IgD-negative memory B cell (primary cell): ENCODE measurements around the gene CDCA8. TPM values are rescaled to one million over a fixed set of nuclear protein-coding genes. Genes with fewer than 3 reads are reported as not detected.

Experiments
- H3K27ac Mint-ChIP-seq, 3 donors: one replicate each; pipeline ENCODE4 v1.8.0; 2020 to 2022; ENCODE audit warnings: mild to moderate bottlenecking in 3 of 3, mixed read lengths in 3 of 3, moderate library complexity in 1 of 3
- H3K27me3 Mint-ChIP-seq: one replicate; pipeline ENCODE4 v1.8.0; 2021; ENCODE audit warnings: mixed read lengths
- H3K36me3 Mint-ChIP-seq: one replicate; pipeline ENCODE4 v1.8.0; 2020; ENCODE audit warnings: mild to moderate bottlenecking, mixed read lengths
- H3K4me1 Mint-ChIP-seq, 3 donors: one replicate each; pipeline ENCODE4 v1.8.0; 2020 to 2022; ENCODE audit warnings: mixed read lengths in 3 of 3, mild to moderate bottlenecking in 1 of 3
- H3K4me3 Mint-ChIP-seq, 4 donors: one replicate each; pipeline ENCODE4 v1.8.0; 2020 to 2022; ENCODE audit warnings: mild to moderate bottlenecking in 4 of 4, mixed read lengths in 4 of 4, moderate library complexity in 3 of 4
- H3K9me3 Mint-ChIP-seq, 3 donors: one replicate each; pipeline ENCODE4 v1.8.0; 2020 to 2021; ENCODE audit warnings: mixed read lengths in 3 of 3, mild to moderate bottlenecking in 1 of 3
- polyA plus RNA-seq: library from polyadenylated mRNA; unstranded; fragments of 300-500 nt; fragmentation: Illumina TruSeq; gene quantifications from one replicate; pipeline ENCODE4 v1.2.3, GENCODE V29; 2021

CDCA8 gene
- polyA plus RNA-seq, 1 donor from 2014 or later, result 1.4 TPM

GRCh38 chr1:37718181-37718900 is 26.0 kb downstream of the CDCA8 start:
- peak overlapping the region in 1 of 3 donors; percentile 53 for H3K27ac Mint-ChIP-seq
- H3K27me3 Mint-ChIP-seq, result peaks cover 3% of the 10 kb centered on the region
- H3K9me3 Mint-ChIP-seq, result no peaks in the 10 kb centered on the region
- no peak overlapping the region for H3K4me3 Mint-ChIP-seq
- H3K4me1 Mint-ChIP-seq, result no peaks in the 10 kb centered on the region
- no peaks in the 10 kb centered on the region for H3K36me3 Mint-ChIP-seq

- no peak overlapping the region for H3K4me3 Mint-ChIP-seq
- H3K27ac Mint-ChIP-seq, result peak overlapping the region in 1 of 3 donors; percentile 53
- H3K27me3 Mint-ChIP-seq, result peaks cover 3% of the 10 kb centered on the region
- H3K4me1 Mint-ChIP-seq, result no peaks in the 10 kb centered on the region
- no peaks in the 10 kb centered on the region for H3K9me3 Mint-ChIP-seq
- H3K36me3 Mint-ChIP-seq, result no peaks in the 10 kb centered on the region
These were observed 26.7 kb downstream of the CDCA8 start for GRCh38 chr1:37718901-37719571.

GRCh38 chr1:37719572-37720195 is 27.4 kb downstream of the CDCA8 start:
- Mint-ChIP-seq H3K4me1 (no peaks in the 10 kb centered on the region), H3K36me3 (peaks cover 2% of the 10 kb centered on the region), H3K9me3 (no peaks in the 10 kb centered on the region), H3K27ac (no peak overlapping the region), H3K4me3 (no peak overlapping the region), H3K27me3 (peaks cover 3% of the 10 kb centered on the region)

GRCh38 chr1:37720231-37721130 is 28.2 kb downstream of the CDCA8 start:
- H3K27ac Mint-ChIP-seq, result no peak overlapping the region
- H3K4me1 Mint-ChIP-seq, result peaks cover 0 to 2% (median 0%) of the 10 kb centered on the region in 3 donors
- no peak overlapping the region for H3K4me3 Mint-ChIP-seq
- peaks cover 0 to 2% (median 0%) of the 10 kb centered on the region in 3 donors for H3K9me3 Mint-ChIP-seq
- H3K27me3 Mint-ChIP-seq, result peaks cover 3% of the 10 kb centered on the region
- peaks cover 6% of the 10 kb centered on the region for H3K36me3 Mint-ChIP-seq

GRCh38 chr1:37721565-37721964 is 29.2 kb downstream of the CDCA8 start:
- H3K9me3 Mint-ChIP-seq, result peaks cover 0 to 2% (median 0%) of the 10 kb centered on the region in 3 donors
- H3K4me3 Mint-ChIP-seq, result no peak overlapping the region
- peaks cover 6% of the 10 kb centered on the region for H3K36me3 Mint-ChIP-seq
- H3K27ac Mint-ChIP-seq, result no peak overlapping the region
- H3K27me3 Mint-ChIP-seq, result peaks cover 3% of the 10 kb centered on the region
- H3K4me1 Mint-ChIP-seq, result peaks cover 0 to 2% (median 0%) of the 10 kb centered on the region in 3 donors

- Mint-ChIP-seq H3K4me3 (no peak overlapping the region), H3K27me3 (peaks cover 3% of the 10 kb centered on the region), H3K36me3 (peaks cover 6% of the 10 kb centered on the region), H3K9me3 (peaks cover 0 to 2% (median 0%) of the 10 kb centered on the region in 3 donors), H3K27ac (no peak overlapping the region), H3K4me1 (peaks cover 0 to 2% (median 0%) of the 10 kb centered on the region in 3 donors)
These were observed 30.1 kb downstream of the CDCA8 start for GRCh38 chr1:37722181-37723071.

GRCh38 chr1:37723072-37723389 is 30.7 kb downstream of the CDCA8 start:
- H3K27ac Mint-ChIP-seq, result no peak overlapping the region
- H3K4me3 Mint-ChIP-seq, result no peak overlapping the region
- H3K27me3 Mint-ChIP-seq, result peaks cover 3% of the 10 kb centered on the region
- peaks cover 0 to 2% (median 0%) of the 10 kb centered on the region in 3 donors for H3K4me1 Mint-ChIP-seq
- peaks cover 0 to 2% (median 0%) of the 10 kb centered on the region in 3 donors for H3K9me3 Mint-ChIP-seq
- H3K36me3 Mint-ChIP-seq, result peaks cover 6% of the 10 kb centered on the region

- Mint-ChIP-seq H3K9me3 (peaks cover 0 to 2% (median 0%) of the 10 kb centered on the region in 3 donors), H3K27ac (no peak overlapping the region), H3K36me3 (peaks cover 7% of the 10 kb centered on the region), H3K4me3 (no peak overlapping the region), H3K27me3 (peaks cover 3% of the 10 kb centered on the region), H3K4me1 (peaks cover 0 to 2% (median 0%) of the 10 kb centered on the region in 3 donors)
These were observed 31.2 kb downstream of the CDCA8 start for GRCh38 chr1:37723390-37724078.

GRCh38 chr1:37724575-37724974 is 32.3 kb downstream of the CDCA8 start:
- peaks cover 0 to 2% (median 0%) of the 10 kb centered on the region in 3 donors for H3K9me3 Mint-ChIP-seq
- no peak overlapping the region for H3K4me3 Mint-ChIP-seq
- peaks cover 7% of the 10 kb centered on the region for H3K36me3 Mint-ChIP-seq
- peak overlapping the region in 1 of 3 donors; percentile 84 for H3K27ac Mint-ChIP-seq
- H3K27me3 Mint-ChIP-seq, result no peaks in the 10 kb centered on the region
- H3K4me1 Mint-ChIP-seq, result peaks cover 0 to 2% (median 0%) of the 10 kb centered on the region in 3 donors

GRCh38 chr1:37725851-37726613 is 33.7 kb downstream of the CDCA8 start:
- Mint-ChIP-seq H3K27me3 (peaks cover 3% of the 10 kb centered on the region), H3K27ac (no peak overlapping the region), H3K9me3 (peaks cover 0 to 2% (median 0%) of the 10 kb centered on the region in 3 donors), H3K4me1 (peaks cover 0 to 2% (median 0%) of the 10 kb centered on the region in 3 donors), H3K4me3 (no peak overlapping the region), H3K36me3 (peaks cover 7% of the 10 kb centered on the region)

GRCh38 chr1:37726751-37727585 is 34.7 kb downstream of the CDCA8 start:
- H3K9me3 Mint-ChIP-seq, result peaks cover 0 to 2% (median 0%) of the 10 kb centered on the region in 3 donors
- H3K4me1 Mint-ChIP-seq, result peaks cover 0 to 2% (median 0%) of the 10 kb centered on the region in 3 donors
- H3K27me3 Mint-ChIP-seq, result peaks cover 6% of the 10 kb centered on the region
- peaks cover 7% of the 10 kb centered on the region for H3K36me3 Mint-ChIP-seq
- H3K27ac Mint-ChIP-seq, result no peak overlapping the region
- no peak overlapping the region for H3K4me3 Mint-ChIP-seq

GRCh38 chr1:37728416-37728815 is 36.1 kb downstream of the CDCA8 start:
- H3K9me3 Mint-ChIP-seq, result peaks cover 0 to 2% (median 0%) of the 10 kb centered on the region in 3 donors
- H3K36me3 Mint-ChIP-seq, result peaks cover 7% of the 10 kb centered on the region
- peaks cover 12% of the 10 kb centered on the region for H3K27me3 Mint-ChIP-seq
- H3K27ac Mint-ChIP-seq, result no peak overlapping the region
- H3K4me1 Mint-ChIP-seq, result peaks cover 0 to 2% (median 0%) of the 10 kb centered on the region in 3 donors
- H3K4me3 Mint-ChIP-seq, result no peak overlapping the region
